ENCODE results near the gene BCL11B.

The BCL11B gene

DNA sequence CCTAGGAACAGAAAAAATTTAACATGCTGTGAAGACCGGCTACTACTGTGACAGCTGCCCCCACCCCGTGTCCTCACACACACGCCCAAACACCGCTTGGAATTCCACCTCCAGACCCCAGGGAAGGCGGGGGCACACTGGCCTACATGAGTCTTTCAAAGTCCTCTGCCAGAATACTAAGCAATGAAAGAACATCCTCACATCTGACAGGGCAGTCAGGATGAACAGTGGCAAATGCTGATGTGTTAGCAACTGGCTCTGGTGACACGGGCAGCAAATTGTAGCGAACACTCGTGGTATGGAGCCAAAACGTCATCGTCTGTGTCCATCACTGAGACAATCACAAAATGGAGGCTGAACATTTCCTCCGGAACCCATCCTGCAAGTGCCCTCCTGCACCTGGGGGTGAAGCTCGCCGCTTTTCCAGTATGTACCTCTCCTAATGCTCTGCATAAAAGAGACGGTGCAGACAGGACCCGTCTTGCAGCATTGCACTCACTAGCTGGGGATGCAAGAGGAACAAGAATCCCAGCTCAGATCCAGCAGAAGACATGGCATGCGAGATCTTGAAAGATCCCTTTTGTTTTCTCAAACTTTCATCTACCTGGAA, 94.8 kb downstream of the BCL11B start:
- no peak for DNase-seq

DNA sequence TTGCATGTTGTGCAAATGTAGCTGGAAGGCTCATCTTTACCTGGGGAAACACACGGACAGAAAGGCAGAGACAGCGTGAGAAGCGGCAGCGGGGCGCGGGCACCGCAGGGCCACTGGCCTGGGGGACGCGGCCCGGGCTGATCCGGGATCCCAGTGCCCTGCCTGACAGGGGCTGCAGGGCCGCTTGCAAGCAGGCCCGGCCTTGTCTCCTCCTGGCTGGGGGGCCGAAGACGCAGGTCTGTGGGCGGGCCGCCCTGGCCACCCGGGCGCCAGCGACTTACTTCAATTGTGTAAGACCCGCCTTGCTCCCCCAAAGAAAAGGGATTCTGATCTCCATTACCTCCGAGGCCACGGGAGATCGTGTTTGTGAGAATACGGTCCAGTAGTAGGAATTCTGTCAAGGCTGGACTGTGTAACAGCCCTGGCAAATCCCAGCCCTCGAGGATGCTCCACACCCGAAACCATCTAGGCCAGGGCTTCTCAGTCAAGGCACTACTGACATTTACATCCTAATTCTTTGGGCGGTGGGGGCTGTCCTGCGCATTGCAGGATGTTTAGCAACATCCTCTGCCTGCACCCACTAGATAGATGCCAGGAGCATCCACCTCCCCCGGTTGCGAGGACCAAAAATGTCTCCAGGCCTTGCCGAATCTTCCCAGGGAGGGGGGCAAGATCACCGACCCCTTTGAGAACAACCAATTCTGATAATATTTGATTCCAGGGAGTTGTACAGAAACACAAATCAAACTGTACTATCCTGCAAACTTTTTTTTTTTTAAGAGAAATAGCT, 95.6 kb downstream of the BCL11B start:
- no peak for DNase-seq

DNA sequence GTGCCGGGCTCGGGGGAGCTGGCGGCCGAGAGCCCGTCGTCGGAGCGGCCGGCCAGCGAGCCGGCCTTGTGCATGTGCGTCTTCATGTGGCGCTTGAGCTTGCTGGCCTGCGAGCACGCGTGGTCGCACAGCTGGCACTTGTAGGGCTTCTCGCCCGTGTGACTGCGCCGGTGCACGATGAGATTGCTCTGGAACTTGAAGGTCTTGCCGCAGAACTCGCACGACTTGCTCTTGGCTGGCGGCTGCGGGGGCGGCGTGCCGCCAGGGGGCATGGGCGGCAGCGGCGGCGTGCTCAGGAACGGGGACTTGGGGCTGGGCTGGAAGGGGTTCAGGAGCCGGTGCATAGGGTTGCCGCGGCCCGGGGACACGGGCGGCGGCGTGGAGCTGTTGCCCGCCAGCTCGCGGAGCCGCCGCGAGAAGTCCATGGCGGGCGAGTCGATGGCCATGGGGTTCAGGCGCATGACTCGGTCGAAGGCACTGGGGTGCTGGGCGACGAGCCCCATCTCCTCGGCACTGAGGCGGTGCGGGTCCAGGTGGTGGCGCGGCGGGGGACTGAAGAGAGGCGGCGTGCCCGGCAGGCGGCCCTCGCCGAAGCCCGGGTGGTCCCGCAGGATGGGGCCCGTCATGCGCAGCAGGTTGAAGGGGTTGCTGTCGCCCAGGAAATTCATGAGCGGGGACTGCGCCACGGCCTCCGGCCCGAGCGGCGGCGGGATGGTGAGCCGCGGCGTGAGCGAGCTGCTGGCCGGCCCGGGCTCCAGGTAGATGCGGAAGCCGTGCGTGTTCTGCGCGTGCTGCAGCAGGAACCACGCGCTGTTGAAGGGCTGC, 96.5 kb downstream of the BCL11B start:
- DNase-seq, result no peak

DNA sequence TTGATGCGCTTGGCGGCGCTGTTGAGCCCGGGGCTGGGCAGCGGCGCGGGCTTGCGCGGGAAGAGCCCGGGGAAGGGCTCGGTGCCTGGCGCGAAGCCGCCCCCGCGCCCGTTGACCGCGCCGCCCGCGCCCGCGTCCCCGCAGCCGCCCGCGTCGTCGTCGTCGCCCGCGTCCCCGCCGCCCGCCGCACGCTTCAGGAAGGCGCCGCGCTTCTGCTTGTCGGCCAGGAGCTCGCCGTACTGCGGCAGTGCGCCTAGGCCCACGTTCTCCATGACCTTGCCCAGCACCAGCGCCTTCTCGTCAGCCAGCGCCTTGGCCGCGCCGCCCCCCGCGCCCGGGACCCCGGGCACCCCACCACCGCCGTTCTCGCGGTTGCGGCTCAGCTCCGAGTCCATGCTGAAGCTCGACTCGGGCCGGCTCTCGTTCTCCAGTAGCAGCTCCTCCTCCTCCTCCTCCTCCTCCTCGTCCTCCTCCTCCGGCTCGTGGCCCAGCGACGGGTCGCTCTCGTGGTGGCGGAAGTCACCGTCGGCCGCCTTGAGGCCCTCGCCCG, 97.2 kb downstream of the BCL11B start:
- no peak for DNase-seq

DNA sequence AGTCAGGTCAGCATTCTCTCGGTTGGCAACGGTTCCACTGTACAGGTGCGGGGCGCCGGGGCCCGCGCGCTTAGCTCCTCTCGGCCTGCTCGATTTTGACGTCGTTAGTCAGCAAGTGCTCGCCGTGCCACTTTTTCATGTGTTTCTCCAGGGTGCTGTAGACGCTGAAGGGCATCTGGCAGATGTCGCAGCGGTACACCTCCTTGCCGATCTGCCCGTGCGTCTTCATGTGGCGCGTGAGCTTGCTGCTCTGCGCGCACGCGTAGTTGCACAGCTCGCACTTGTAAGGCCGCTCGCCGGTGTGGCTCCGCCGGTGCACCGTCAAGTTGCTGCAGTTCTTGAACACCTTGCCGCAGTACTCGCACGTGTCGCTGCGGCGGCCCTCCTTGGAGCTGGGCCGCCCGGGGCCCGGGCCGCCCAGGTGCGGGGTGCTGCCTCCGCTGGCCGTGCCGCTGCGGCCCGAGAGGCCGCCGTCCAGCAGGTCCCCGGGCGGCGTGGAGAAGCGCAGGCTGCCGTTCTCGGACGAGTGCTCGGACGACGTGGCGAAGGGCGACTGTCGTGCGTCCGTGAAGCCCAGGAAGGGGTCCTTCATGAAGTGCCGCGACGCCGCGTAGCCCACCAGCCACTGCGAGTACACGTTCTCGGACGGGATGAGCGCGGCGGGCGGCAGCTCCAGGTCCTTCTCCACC, 97.8 kb downstream of the BCL11B start:
- no peak for DNase-seq

DNA sequence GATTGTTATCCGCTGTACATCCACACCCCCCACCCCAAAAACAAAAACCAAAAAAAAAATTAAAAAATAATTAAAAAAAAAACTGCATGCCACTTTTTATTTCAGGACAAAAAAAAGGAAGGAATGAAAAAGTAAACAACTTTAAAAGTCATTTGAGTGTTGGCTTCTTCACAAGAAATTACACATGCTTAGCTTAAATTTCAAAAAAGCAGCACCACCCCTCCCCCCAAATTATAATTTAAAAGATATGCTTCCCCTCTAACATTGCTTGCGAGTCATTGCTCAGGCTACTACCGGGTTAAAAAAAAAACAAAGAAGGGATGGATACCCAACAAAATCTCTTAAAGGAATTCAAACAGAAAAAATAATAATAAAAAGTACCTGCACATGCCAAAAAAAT, 98.5 kb downstream of the BCL11B start:
- no peak for DNase-seq

DNA sequence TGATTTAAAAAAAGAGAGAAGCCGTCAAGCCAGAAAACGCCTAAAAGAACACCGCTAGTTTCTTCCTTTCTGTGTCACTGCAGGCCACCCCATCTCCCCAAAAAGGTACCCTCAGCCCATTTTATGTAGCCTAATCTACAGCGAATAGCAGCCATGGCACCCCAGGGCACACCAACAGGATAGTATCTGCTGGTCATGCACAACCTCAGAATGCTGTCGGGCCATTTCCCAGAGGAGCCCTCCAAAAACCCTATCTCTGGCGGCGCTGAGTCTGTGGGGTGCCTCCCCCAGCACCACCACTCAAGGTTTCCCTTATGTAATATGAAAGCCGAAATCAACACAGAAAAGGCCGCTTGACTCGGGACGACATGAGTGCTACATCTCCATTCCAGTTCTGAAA, 98.9 kb downstream of the BCL11B start:
- no peak for DNase-seq

DNA sequence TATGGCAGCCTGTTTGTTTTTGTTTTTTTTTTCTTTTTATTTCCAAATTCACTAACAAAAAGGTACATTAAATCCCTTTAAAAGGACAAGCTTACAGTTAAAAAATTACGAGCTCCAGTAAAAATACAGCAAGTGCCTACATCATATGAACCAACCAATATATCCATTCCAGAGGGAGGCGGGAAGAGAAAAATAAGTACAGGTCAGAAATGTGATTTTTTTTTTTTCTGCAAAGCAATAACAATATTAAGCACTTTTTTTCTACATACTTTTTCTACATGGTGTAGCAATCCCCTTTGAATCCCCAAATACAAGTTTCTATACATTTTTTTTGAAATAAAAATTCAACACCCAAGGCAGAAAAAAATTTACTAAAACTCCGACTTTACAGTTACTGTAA, 100.6 kb downstream of the BCL11B start:
- DNase-seq, result no peak

DNA sequence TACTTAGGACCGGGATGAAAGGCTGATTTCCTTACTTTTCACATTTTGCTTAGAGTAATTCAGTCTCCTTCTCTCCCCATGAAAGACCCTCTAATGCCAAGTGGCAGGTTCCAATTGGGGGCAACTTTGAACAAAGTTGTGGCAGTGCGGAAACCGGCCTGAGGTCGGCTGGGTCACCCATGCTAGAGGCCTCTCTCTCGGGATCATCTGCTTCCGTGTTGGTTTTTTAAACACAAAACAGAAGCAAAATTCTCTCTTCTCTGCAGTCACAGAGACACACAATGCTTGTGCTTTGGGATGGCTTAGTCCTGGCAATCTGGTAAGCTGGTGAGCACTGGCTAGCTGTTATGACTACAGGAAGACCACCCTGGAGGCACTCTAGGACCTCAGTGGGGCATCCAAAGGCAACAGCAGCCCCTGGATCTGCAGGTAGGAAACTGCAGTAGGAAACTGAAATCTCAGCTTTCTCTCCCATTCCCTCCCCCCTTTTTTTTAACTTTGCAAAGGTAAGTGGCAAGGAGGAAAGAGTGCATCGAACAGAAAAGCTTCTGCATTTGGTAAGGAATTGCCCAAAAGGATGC, 102.1 kb downstream of the BCL11B start:
- DNase-seq, result no peak

DNA sequence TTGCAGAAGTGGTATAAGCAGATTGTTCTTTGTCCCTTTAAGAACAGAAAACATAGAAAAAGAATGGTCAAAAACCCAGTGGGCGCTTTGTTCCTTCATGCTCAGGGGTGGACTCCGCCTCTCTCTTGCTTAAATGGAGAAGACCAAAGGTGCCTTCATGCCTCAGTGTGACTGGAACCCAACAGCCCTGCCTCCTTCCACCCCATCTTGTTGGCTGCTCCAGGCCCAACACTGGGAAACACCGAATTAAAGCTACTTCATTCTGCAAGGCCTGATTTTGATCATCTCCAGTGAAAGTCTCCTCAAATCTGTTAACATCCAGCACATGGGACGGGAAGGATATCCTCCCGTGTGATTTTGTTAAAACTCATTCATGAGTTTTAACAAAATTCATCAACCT, 103.7 kb downstream of the BCL11B start:
- no peak for DNase-seq

DNA sequence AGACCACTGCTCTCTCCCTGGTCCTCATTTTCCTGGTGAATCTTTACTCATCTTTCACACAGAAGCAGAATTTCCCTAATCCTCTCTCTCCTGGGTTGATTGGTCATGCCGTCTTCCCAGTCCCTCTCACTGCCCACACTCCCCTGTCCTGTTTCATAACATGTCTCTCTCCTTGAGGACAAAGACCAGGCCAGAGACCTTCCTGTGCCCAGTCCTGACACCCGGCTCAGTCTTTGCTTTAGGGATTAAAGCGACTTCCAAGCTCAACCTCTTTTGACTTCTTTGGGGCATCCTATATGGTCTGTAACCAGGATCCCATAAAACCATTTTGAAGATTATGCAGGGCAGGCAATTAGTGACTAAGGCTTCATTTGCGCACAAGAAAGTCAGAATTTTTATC, 105.5 kb downstream of the BCL11B start:
- DNase-seq, result no peak

DNA sequence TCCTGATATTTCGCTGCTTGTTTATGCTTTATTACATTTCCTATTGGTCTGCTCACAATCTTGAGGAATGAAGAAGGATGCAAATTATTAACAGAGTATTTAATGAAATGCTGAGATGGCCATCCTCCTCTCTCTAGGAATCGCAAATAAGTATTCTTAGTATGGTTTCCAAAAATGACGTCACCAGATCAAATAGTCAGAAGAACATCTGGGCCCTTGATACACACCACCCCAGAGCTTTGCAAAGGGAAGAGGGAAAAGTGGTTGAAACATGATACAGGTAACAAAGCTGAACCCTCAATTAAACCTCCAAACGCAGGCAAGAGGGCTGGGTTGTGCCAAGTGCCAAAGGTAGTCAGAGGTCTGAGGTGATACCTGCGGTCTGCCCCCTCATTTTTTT, 107.3 kb downstream of the BCL11B start:
- no peak for DNase-seq

DNA sequence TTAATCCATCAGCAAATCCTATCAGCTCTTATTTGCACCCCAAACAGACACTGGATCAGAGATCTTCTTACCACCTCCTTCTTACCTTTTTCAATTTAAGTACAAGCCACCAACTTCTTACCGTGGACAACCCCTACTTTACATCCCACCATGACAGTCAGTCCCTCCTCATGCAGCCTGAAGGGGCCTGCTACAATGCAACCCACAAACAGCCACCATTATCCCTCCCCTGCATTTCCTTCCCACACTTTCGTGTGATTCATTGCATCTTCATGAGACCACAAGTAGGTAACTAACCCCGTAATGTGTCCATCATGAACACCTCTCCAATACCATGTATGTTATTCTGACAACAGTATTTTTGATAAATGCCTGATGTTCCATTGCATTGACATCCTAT, 108.6 kb downstream of the BCL11B start:
- DNase-seq, result no peak

DNA sequence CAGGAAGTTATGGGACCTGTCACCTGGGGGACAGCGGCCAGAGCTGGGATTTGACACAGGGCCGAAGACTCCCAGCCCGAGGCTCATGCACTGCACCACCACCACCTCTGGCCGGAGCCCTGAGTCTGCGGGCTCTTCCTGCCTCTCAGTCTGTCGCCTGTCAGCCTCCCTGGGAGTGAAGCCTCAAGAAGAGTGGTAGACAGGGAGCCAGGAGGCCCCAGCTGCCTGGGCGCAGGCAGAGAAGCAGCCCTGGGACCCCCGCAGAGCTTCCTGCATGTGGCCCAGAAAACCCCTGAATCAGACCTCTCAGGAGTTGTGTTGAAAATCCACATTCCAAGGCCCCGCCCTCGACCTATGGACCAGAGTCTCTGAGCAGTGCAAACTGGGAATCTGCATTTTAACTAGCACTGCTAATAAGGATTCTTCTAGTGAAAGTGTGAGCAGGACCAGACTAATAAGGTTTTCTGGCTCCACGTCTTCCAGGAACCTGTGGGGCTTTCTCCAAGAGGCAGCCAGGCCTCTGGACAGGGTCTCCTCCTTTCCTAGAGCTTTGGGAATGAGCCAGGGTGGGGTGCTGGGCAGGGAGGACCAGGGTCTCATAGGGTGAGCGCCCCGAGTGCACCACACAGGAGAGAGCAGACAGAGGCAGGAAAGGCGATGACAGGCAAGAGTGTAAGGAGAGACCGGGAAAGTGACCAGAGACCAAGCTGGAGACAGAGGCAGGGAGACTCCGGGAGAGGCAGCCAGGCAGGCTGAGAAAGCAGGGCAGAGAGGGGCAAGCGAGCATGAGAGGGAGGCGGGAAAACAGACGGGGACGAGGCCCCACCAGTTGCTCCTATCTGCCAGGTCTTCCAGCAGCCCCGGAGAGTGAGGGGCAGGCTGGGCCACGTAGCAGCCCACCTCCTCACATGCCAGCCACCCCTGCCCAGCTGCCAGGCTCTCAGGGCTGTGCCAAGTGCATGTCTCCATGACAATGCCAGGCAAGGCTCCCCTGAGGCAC, 112.4 kb downstream of the BCL11B start:
- no peak for DNase-seq

DNA sequence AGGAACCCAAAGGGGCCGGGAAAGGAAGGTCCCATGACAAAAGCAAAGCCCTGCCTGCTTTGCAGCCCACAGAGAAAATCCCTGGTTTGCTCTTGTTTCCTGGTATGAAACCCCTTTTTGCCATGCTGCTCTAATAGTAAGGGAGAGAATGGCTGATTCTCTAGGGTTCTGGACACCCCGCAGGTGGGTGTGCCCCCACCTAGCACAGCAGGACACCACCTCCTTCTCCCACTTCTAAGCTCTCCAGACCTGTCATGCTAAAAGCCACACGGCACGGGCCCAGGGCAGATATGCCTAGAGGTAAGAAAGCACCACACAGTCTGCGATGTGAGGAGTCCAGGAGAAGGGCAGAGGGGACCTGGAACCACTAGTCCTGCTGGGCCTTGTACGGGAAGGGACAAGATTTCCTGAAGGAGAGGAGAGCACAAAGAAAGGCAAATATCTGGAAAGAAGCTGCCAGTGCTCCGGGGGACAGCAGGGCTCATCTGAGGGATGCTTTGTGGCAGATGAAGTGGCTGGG, 113.3 kb downstream of the BCL11B start:
- DNase-seq, result no peak

DNA sequence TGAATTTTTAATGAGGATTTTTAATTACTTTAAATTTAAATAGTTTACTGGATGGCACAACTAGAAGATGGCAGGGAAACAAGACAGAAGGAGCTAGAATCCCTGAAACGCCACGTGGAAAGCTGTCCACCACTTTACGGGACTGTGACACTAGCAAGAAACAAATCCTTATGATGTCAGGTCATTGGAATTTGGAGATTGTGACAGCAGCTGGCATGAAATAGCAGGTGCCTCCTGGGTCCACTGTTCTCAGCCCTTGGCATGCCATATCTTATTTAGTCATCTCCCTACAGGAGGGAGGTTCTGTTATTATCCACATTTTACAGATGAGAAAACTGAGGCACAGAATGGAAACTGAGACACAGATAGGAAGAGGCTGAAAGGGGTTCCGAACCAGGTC, 113.8 kb downstream of the BCL11B start:
- DNase-seq, result no peak

DNA sequence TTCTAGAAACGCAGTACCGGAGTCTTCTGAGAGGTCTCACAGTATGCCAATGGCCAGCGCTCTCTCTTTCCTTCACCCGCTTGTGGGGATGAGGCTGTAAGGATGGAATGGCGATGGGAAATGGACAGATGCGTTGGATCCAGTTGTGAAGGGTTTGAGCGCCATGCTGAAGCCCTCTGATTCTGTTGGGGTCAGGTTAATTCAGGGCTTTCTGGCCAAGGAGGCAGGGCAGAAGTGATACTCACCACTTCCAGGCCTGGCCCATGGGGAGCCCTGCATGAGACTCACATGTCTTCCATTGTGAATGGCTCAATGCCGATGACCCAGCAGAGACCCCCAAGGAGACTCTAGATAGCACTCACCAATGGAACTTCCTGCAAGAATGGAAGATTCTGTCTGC, 114.3 kb downstream of the BCL11B start:
- DNase-seq, result no peak

DNA sequence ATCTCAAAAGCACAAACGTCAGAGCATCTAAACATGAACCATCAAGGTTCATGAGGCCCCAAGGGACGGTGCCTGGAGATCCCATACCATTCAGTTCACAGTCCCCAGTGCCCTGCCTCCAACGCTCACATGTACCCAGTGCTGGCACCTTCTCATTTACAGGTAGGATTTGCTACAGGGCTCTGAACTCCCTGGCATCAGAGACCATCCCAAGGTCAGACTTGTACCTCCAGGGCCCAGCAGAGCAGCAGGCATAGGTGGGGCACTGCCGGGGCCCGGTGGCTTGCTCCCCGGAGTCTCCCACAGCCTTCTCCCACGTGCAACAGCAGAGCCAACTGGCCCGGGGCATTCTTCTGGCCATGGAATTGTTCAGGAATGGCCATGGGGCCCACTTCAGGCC, 114.8 kb downstream of the BCL11B start:
- no peak for DNase-seq

DNA sequence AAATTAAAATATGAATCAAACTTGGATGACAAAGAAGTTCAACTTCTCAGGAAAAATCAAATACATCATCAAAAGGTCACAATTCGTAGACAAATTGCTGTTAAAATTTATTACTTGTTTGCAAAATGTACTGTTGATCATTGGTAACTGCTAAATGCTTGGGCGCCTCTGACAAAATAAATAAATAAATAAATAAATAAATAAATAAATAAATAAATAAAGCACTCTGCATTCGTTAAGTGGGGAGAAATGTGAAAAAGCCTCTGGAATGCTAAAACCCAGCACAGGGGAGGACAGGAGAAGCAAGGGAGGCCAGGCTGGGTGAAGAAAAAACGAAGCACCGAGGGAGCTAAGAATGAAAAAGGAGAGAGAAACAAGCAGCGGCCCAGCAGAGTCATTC, 115.2 kb downstream of the BCL11B start:
- DNase-seq, result no peak

DNA sequence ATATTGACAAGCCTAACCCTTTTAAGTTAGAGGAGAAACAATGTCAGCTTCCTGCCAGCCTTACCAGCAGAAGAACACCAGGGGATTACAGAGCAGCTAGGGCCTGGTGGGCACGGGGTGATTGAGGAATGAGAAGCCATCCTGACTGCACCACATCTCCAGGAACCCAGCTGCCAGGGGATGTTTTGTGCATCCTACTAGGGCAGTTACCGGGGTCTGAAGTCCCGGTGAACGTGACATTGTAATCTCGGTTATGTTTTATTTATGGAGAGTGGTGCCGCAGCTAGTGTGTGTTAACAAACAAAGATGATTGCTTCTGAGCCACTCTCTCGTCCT, 115.9 kb downstream of the BCL11B start:
- no peak for DNase-seq

Measured in NCI-H226 (cell line).